Measurements from ENCODE around the gene ACOXL.
"Not testable (repeated sequence)": the region's sequence is repeated elsewhere in the genome, so short reads cannot be mapped to it uniquely, and the experiment has no call there.

The ACOXL gene

GRCh38 chr2:111048856-111049768 is 316.7 kb downstream of the ACOXL start:
- DNase-seq = no peak

GRCh38 chr2:111049792-111050640 is 317.6 kb downstream of the ACOXL start:
- DNase-seq = no peak

- no peak for DNase-seq
Measured at GRCh38 chr2:111050701-111051376, 318.5 kb downstream of the ACOXL start.

GRCh38 chr2:111052621-111053020 is 320.2 kb downstream of the ACOXL start:
- DNase-seq = no peak

GRCh38 chr2:111053266-111053665 is 320.9 kb downstream of the ACOXL start:
- no peak for DNase-seq

- no peak for DNase-seq
Measured at GRCh38 chr2:111053825-111054515, 321.6 kb downstream of the ACOXL start.

- DNase-seq = no peak
Measured at GRCh38 chr2:111054791-111055691, 322.7 kb downstream of the ACOXL start.

GRCh38 chr2:111055735-111056134 is 323.4 kb downstream of the ACOXL start:
- no peak for DNase-seq

- no peak for DNase-seq
Measured at GRCh38 chr2:111057045-111057444, 324.7 kb downstream of the ACOXL start.

- no peak for DNase-seq
Measured at GRCh38 chr2:111057721-111058120, 325.3 kb downstream of the ACOXL start.

GRCh38 chr2:111058264-111058663 is 325.9 kb downstream of the ACOXL start:
- no peak for DNase-seq

- no peak for DNase-seq
Measured at GRCh38 chr2:111061191-111061590, 328.8 kb downstream of the ACOXL start.

- no peak for DNase-seq
Measured at GRCh38 chr2:111062417-111062816, 330.0 kb downstream of the ACOXL start.

- no peak for DNase-seq
Measured at GRCh38 chr2:111066062-111066593, 333.8 kb downstream of the ACOXL start.

GRCh38 chr2:111068435-111069058 is 336.2 kb downstream of the ACOXL start:
- no peak for DNase-seq

- no peak for DNase-seq
Measured at GRCh38 chr2:111069722-111070121, 337.3 kb downstream of the ACOXL start.

GRCh38 chr2:111071600-111072171 is 339.3 kb downstream of the ACOXL start:
- no peak for DNase-seq

- DNase-seq = no peak
Measured at GRCh38 chr2:111072220-111072871, 340.0 kb downstream of the ACOXL start.

- DNase-seq = not testable (repeated sequence)
Measured at GRCh38 chr2:111082659-111083058, 350.3 kb downstream of the ACOXL start.

GRCh38 chr2:111091811-111092211 is 359.4 kb downstream of the ACOXL start:
- DNase-seq = no peak

Data from NCI-H2227 treated with DMSO at 0.1 percent for 48 hours (cell line).